Fibroblast of mammary gland (primary cell): ENCODE measurements around the gene TMEFF1.

Source experiments
- DNase-seq: peaks from one replicate; pipeline ENCODE4 v3.0.0-alpha.2; 2010; ENCODE audit warnings: low read depth
- H3K4me3 ChIP-seq: 2 replicates; pipeline ENCODE4 v1.5.1; 2011; ENCODE audit warnings: low read depth, mild to moderate bottlenecking, low read length, moderate library complexity; ENCODE audit not compliant: control insufficient read depth
- TF ChIP-seq, protein P1 (sequence below): conservative IDR thresholded peaks from 2 replicates; pipeline ENCODE4 v1.5.1; 2011; ENCODE audit warnings: low read depth, low read length, inconsistent platforms; ENCODE audit not compliant: control insufficient read depth, insufficient read depth

Gene TMEFF1

DNA sequence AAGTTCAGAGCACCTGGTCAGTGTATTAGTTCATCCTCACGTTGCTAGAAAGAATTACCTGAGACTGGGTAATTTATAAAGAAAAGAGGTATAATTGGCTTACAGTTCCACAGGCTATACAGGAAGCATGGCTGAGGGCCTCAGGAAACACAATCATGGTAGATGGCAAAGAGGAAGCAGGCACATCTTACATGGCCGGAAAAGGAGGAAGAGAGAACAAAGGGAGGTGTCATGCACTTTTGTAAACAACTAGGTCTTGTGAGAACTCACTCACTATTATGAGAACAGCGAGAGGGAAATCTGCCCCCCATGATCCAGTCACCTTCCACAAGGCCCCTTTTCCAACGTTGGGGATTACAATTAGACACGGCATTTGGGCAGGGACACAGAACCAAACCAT, 76.1 kb downstream of the TMEFF1 start:
- TF ChIP-seq, protein P1, sequence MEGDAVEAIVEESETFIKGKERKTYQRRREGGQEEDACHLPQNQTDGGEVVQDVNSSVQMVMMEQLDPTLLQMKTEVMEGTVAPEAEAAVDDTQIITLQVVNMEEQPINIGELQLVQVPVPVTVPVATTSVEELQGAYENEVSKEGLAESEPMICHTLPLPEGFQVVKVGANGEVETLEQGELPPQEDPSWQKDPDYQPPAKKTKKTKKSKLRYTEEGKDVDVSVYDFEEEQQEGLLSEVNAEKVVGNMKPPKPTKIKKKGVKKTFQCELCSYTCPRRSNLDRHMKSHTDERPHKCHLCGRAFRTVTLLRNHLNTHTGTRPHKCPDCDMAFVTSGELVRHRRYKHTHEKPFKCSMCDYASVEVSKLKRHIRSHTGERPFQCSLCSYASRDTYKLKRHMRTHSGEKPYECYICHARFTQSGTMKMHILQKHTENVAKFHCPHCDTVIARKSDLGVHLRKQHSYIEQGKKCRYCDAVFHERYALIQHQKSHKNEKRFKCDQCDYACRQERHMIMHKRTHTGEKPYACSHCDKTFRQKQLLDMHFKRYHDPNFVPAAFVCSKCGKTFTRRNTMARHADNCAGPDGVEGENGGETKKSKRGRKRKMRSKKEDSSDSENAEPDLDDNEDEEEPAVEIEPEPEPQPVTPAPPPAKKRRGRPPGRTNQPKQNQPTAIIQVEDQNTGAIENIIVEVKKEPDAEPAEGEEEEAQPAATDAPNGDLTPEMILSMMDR = no peak
- H3K4me3 ChIP-seq = no peak overlapping the region
- DNase-seq = no peak

DNA sequence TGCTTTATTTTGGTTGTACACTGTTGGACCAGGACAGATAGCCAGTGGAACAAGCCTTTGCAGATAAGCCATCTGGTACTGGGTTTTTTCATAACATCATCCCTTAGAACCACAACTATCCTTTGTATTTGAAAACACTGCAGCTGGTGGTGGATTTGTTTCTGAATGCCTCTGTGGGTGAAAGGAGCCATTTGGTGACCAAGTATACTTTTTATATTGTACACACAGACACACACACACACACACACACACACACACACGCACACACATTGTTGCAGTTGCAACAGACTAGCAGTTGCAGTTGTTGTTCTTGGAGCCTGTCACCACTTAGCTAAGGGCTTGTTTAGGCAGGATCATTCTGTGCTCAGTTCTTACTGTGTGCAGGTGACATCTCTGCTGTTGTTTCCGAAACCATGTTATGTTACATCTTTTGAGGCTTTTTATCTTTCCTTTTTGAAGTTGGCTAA, 82.0 kb downstream of the TMEFF1 start:
- TF ChIP-seq, protein P1 = no peak
- peak; percentile 31 for DNase-seq
- H3K4me3 ChIP-seq = no peak overlapping the region

DNA sequence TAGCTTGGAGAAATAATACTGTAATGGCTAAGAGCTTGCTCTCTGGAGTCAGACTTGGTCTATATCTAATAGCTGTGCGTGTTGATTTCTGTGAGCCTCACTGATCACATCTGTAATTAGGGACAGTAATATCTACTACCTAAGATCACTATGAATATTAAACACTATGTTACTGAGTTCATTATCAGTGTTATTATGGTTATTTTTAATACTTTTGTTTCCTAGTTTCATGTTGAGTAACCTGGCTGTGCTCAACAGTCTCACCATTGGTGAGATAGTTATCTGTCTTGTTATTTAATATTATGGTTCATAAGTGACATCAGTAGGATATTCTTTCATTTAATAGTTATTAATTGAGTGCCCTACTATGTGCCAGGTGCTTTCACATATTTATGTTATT, 82.5 kb downstream of the TMEFF1 start:
- no peak for DNase-seq
- TF ChIP-seq, protein P1 = no peak
- H3K4me3 ChIP-seq = no peak overlapping the region

DNA sequence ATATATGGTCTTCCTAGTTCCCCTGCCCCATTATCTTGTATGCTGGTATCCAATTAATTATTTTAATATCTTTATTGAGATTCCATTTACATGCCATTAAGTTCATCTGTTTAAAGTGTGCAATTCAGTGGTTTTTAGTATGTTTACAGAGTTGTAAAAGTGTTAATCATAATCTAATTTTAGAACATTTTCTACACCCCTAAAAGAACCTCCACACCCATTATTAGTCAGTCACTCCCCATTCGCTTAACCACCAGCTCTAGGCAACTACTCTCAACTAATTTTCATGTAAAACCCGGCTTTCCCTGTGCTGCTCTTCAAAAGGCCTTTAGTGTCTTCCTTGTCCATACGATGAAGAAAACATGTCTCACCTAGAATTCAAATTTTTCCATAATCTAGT, 84.1 kb downstream of the TMEFF1 start:
- TF ChIP-seq, protein P1 = no peak
- DNase-seq = no peak
- no peak overlapping the region for H3K4me3 ChIP-seq

DNA sequence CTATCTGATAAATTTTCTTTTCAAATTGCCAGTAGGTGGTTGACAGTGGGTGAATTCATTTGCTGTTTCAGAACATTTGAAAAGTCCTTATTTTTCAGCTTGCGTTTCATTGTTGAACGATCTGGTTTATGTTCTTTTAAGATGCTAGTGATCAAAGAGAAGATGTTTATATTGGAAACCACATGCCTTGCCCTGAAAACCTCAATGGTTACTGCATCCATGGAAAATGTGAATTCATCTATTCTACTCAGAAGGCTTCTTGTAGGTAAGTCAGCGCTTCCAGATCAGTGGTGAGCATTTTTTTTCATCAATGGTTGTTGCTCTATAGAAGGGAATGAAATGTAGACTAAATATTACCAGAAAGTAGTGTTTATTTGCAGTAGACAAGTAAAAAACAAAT, 88.3 kb downstream of the TMEFF1 start:
- no peak overlapping the region for H3K4me3 ChIP-seq
- DNase-seq = no peak
- TF ChIP-seq, protein P1 = no peak

DNA sequence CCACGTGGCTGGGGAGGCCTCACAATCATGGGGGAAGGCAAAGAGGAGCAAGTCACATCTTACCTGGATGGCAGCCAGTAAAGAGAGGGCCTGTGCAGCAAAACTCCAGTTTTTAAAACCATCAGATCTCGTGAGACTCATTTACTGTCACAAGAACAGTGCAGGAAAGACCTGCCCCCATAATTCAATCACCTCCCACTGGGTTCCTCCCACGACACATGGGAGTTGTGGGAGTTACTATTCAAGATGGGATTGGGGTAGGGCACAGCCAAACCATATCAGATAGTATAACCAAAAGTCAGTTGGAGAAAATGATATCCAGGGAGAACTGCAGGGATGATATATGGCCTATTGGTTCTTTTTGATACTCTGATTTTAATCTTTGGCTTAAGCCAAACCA, 94.9 kb downstream of the TMEFF1 start:
- no peak overlapping the region for H3K4me3 ChIP-seq
- DNase-seq = no peak
- TF ChIP-seq, protein P1 = no peak

DNA sequence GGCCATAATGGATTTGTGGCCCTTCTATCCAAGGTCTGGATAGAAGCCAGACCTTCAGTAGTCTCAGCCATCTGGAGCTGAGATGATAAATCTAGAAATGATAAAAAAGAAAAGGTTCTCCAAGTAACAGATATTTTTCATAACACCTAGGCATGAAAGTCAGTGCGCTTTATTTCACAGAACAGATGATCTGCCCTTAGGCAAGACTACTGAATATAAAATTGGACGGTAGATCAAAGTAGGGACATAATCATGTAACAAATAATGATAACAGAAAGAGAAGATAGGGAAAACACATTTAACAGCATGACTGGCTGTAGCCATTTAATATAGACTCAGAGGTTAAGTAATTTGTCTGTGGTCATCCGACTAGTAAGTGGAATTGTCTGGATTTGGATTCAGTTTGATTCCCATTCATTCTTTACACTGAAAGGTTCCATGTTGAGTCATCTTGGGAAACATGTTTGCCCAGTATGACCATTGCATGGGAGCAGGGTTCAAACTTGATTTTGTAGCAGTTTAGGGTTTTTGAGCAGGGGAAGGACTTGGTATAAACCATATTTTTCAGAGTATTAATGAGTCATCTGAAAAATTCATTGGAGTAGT, 100.8 kb downstream of the TMEFF1 start:
- DNase-seq = peak; percentile 22
- TF ChIP-seq, protein P1 = no peak
- H3K4me3 ChIP-seq = no peak overlapping the region
